COLO668 (cell line): ENCODE measurements around the gene VAV2.
A peak's percentile ranks its signal among the peaks of the same experiment; 100 is the strongest.
"Not testable (repeated sequence)": the region's sequence is repeated elsewhere in the genome, so short reads cannot be mapped to it uniquely, and the experiment has no call there.

ENCODE experiments used
- DNase-seq: peaks from one replicate; lab custom pipeline; 2025; ENCODE audit not compliant: unreplicated experiment; lab: John Stamatoyannopoulos, UW

The VAV2 gene

DNA sequence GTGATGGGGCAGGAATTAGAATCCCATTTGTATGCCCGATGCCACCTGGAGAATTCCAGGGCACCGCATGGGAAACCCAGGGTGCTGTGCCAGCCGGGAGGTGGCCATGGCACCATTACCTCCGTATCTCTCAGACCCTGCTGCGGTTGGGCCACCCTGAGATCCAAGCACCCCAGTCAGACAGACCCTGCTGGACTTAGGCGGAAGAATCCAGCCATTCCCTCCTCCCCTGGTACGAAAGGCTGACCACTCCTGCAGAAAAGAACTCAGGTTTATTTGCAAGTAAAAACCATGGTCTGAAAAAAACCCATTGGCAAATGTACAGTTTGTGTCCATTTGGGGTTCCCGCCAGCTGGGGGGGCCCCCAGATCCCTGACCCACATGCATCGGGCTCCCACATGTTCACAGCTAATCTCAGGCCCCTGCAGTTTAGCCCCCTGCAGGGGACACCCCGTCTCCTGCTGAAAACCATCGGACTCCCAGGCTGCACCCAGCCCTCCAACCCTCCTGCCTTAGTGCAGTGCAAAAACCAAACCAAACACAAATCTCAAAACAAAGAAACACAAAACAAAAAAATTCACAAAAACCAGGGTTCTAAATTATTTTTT, 230.4 kb downstream of the VAV2 start:
- DNase-seq, result no peak

DNA sequence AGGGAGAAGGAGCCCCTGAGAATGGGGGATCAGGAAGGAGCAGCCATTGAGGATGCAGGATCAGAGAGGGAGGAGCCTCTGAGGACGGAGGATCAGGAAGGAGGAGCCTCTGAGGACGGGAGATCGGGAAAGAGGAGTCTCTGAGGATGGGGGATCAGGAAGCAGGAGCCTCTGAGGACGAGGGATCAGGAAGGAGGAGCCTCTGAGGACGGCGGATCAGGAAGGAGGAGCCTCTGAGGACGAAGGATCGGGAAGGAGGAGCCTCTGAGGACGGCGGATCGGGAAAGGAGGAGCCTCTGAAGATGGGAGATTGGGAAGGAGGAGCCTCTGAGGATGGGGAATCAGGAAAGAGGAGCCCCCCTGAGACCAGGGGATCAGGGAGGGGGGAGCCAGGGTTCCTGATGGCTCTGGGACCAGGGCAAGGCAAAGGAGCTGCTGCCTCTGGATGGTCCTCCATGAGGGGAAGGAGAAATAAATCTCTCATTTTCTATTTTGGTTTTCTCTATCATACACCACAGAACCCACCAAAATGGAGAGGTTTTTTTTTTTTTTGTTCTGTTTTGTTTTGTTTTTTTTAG, 231.3 kb downstream of the VAV2 start:
- DNase-seq, result no peak

DNA sequence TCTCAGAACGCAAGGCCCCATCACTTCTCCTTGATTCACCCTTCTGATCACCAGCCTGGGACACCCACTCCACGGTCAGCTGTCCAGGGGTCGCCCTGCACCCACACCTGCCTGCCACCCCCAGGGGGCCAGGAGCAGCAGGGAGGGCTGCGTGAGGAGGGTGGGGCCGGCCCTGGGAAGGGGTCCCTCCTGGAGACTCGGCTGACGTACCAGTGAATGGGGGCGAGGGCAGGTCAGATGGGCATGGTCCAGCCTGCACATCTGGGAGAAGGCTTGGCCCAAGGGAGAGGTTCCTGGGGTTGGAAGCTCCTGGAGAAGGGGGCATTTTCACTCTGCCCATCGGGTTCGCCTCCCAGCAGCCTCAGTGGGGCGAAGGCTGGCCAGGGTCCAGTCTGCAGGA, 232.2 kb downstream of the VAV2 start:
- DNase-seq, result no peak

DNA sequence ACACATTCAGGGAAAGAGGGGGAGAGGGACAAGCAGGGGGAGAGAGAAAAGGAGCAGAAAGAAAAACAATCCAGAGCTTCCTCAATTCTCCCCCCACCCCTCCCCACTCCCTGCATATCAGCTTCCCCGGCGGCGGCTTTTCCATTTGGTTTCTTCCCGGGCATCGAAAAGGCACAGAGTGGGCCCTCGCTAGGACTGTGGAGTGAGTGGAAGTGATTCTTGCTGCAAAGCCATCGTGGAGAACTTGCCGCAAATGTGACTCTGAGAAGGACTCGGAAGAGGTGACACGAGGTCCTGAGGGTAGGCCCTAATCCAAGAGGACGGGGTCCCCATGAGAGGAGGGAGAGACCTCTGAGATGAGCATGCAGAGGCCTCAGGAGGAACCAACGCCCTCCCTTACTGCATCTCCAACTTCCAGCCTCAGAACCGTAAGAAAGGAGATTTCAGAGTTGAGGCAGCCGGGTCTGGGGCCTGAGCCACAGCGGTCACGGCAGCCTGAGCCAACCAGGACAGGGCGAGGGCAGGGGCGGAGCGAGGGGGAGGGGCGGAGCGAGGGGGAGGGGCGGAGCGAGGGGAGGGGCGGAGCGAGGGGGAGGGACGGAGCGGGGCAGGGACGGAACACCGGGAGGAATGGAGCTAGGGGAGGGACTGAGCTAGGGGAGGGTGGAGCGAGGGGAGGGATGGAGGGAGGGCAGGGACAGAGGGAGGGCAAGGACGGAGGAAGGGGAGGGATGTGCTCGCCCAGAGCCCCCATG, 232.8 kb downstream of the VAV2 start:
- DNase-seq, result no peak

- no peak for DNase-seq
Observed at GRCh38 chr9:133758228-133758627, 233.9 kb downstream of the VAV2 start.

DNA sequence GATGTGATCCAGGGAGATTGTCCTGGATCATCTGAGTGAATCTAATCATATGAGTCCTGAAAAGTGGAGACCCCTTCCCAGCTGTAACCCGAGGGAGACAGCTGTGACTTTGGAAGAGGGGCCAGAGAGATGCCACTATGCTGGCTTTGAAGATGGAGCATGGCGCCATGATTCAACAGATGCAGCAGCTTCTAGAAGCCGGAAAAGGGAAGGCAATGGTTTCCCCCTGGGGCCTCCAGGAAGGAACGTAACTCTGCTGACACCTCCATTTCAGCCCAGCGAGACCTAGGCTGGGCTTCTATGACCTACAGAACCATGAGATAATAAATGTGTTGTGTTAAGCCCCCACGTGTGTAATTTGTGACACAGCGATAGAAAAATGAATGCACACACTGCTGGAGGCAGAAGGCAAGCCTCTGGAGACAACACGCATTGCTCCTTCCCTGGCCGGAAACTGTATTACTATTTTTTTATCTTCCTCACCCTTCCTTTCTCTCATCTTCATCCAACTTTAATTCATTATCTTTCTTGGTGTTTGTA, 237.4 kb downstream of the VAV2 start:
- no peak for DNase-seq

DNA sequence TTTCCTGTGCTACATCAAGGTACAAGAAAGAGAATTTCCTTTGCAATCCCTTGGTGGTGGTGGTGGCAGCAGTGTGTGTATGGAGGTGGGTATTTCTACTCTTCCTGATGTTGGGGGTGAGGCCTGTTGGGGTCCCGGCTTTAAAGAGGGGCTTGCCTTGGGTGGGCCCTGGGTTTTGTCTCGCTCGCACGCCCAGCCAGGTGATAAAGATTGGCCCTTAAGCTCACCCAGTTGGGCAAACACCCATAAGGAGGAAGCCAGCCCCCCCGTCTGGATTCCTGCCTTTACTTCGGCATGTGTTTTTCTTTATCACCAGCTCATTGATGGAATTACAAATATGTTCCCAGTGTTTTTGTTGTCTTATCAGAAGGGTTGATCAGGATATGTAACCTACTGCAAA, 237.9 kb downstream of the VAV2 start:
- DNase-seq, result no peak

- no peak for DNase-seq
Observed at GRCh38 chr9:133752739-133753446, 239.2 kb downstream of the VAV2 start.

- no peak for DNase-seq
Observed at GRCh38 chr9:133750982-133751649, 241.0 kb downstream of the VAV2 start.

DNA sequence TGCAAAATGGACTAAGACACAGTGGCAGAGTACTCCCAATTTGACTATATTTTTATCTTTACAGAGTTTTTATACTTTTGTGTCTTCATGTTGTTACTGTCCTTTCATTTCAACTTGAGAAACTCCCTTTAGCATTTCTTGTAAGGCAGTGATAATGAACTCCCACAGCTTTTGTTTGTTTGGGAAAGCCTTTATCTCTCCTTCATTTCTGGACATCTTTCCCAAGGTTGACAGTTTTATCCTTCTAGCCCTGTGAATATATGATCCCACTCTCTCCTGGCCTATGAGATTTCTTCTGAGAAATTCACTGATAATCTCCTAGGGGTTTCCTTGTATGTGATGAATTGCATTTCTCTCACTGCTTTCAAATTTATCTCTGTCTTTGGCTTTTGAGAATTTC, 244.8 kb downstream of the VAV2 start:
- no peak for DNase-seq

GRCh38 chr9:133744528-133744927, 247.6 kb downstream of the VAV2 start:
- not testable (repeated sequence) for DNase-seq

- DNase-seq, result peak; percentile 76
Observed at GRCh38 chr9:133742849-133743444, 249.2 kb downstream of the VAV2 start.

- DNase-seq, result no peak
Observed at GRCh38 chr9:133742251-133742650, 249.9 kb downstream of the VAV2 start.

- no peak for DNase-seq
Observed at GRCh38 chr9:133741716-133742115, 250.4 kb downstream of the VAV2 start.

DNA sequence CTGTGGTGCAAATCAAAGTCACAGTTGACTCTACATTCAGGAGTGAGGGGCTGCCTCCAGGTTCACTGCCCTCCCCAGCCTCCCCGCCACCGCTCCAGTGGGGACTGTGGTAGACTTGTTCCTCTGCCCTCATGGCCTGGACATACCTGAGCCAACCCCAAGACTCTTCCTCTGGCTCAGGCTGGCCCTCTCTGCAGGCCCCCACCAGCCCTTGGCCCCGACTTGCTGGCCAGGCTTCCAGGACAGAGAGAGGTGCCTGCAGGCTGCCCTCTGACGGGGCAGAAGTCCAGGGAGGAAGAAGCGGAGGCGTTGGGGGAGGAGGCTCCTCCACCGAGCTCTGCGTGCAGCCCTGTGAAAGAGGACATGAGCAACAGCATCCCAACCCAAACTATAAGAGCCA, 251.2 kb downstream of the VAV2 start:
- no peak for DNase-seq

- DNase-seq, result no peak
Observed at GRCh38 chr9:133739408-133740280, 252.5 kb downstream of the VAV2 start.

- no peak for DNase-seq
Observed at GRCh38 chr9:133738640-133739225, 253.4 kb downstream of the VAV2 start.

DNA sequence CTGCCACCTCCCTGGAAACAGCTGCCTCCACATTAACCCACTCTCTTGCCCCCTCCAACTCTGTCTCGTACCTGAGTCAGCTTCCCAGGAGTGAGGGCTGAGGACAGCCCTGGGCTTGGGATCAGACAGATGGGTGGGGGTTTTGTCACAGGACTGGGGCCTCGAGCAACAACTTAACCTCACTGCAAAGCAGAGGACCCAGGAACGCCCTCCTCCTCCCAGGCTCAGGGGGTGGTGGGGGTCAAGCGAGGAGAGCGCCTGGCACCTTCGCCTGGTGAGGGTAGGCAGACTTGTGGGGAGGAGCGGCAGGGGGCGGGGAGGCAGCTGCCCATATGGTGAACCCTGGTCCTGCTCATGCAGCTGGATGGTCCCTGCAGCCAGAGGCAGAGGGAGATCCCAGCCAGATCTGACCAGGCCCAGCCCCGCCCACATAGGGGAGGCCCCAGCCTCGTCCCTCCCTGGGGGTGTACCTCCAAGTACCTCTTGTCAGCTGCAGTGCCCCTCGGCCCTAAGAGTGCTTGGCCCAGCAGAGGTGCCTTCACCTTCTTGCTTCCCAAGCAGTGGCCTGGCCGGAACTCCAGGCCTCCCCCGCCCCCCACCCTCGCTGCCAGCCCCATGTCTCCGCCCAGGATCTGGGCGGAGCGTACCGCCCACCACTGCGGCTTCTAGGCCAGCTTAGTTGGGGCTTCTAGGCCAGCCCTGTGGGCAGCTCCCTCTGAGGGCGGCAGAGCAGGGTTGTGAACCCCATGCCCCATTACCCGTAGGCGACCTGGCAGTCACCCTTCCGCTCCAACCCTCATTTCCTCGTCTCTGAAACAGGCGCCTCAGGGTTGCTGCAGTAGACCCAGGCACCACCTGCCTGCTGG, 254.1 kb downstream of the VAV2 start, which contains the start of gene SARDH:
Gene SARDH, minus strand, starts transcription at position 579 of the 866 bp plus-strand sequence. CDS start 4,179 bp downstream, outside the sequence.
- DNase-seq, result peak; percentile 84
